RCC 7860 (cell line): ENCODE results near the gene TALDO1.

Experiments used
- DNase-seq: peaks from one replicate; pipeline ENCODE4 v3.0.0-alpha.2; 2015; ENCODE audit warnings: low spot score
- FAIRE-seq: peaks from 2 replicates; lab custom pipeline; 2012; peaks lifted over from hg19 to GRCh38; lab: Jason Lieb, UNC

Gene TALDO1

DNA sequence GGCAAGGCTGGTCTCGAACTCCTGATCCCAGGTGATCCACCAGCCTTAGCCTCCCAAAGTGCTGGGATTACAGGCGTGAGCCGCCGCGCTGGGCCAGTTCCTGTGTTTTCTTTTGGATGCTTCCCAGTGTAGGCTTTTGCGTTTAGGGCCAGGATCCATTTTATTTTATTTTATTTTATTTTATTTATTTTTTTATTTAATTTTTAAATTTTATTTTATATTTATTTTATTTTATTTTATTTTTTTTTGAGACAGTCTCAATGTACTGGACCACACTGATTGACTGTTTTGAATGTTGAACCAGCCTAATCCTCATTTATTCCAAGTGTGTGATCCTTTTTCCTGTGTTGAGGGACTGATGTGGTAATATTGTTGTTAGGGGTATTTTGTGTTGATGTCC is 32.8 kb upstream of the TALDO1 start:
- FAIRE-seq (no peak), DNase-seq (no peak)

DNA sequence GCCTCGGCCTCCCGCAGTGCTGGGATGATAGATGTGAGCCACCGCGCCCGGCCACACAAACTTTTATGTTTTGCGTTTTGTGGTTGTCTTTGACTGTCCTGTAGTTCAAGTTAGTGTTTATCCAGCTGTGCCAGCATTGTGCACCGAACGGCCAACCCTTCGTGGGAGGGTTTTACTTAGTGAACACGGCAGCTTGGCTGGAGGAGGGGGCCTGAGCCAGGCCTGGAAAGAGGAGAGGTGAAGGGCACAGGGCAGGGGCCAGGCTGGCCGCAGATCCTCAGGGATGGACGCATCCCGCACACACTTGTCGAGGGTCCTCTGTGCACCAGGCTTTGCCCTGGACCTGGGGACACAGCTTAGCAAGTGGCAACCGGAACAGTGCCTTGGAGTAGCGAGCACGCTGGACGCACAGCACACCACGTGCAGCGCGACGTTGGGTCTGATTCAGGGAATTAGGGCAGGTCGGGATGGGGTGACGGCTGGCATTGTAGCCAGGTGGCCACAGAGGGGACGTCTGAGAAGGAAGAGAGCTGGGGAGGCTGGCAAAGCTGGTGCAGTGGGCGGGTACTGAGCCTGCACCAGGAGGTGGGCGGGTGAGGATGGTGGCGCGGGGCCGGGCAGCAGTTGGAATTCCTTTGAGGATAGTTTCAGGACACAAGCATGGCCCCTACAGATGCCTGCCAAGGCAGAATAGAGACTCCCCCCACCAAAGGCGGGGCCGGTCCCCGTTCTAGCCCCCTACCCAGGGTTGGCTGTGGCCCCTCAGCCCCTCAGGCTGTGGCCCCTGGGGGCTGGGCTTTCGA is 27.8 kb upstream of the TALDO1 start:
- no peak for FAIRE-seq
- DNase-seq, result no peak

DNA sequence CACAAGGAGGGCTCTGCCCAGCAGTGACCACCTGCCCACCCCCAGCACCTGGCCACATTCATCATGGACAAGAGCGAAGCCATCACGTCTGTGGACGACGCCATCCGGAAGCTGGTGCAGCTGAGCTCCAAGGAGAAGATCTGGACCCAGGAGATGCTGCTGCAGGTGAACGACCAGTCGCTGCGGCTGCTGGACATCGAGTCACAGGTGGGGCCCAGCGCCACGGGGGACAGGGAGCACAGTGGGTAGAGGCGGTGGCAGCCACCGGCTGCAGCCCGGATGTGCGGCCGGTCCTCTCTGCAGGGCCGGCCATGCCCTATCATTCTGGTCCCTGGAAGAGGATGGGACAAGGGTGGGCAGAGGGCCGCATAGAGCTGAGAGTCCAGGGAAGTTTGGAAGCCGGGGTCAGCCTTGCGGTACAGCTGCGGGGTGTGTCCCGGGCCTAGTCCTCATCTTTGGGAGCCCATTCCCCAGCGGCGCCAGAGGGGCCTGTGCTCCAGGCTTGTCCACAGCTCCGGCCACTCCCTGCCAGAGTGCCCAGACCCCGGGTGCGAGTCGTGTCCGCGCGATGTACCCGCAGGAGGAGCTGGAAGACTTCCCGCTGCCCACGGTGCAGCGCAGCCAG is 27.1 kb upstream of the TALDO1 start:
- no peak for FAIRE-seq
- no peak for DNase-seq

DNA sequence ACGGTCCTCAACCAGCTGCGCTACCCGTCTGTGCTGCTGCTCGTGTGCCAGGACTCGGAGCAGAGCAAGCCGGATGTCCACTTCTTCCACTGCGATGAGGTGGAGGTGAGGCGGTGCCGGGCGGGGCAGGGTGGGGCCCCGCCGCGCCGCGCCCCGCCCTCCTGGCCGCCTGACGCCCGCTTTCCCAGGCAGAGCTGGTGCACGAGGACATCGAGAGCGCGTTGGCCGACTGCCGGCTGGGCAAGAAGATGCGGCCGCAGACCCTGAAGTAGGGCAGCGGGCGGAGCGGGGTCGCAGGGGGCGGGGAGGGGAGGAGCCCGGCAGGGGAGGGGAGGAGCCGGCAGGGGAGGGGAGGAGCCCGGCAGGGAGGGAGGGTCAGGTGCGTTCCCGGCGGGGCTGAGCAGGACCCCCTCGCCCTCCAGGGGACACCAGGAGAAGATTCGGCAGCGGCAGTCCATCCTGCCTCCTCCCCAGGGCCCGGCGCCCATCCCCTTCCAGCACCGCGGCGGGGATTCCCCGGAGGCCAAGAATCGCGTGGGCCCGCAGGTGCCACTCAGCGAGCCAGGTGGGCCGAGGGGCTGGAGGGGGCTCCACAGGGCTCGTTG is 26.5 kb upstream of the TALDO1 start:
- FAIRE-seq, result no peak

DNA sequence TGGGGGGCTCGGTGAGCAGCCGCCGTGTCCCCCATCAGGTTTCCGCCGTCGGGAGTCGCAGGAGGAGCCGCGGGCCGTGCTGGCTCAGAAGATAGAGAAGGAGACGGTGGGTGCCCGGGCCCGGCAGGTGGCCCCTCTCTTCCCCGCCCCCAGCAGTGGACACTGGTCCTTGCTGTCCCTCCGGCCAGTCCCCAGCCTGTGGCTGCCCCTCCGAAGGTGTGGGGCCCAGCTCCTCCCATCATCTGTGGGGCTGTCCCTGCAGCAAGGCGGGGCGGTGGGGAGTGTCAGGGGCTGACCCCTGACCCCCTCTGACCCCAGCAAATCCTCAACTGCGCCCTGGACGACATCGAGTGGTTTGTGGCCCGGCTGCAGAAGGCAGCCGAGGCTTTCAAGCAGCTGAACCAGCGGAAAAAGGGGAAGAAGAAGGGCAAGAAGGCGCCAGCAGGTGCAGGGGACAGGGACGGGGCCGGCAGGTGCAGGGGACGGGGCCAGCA is 26.0 kb upstream of the TALDO1 start:
- FAIRE-seq (no peak), DNase-seq (no peak)

More for the DNA sequence above, 26.5 kb upstream of the TALDO1 start:
- peak; percentile 42 for DNase-seq

DNA sequence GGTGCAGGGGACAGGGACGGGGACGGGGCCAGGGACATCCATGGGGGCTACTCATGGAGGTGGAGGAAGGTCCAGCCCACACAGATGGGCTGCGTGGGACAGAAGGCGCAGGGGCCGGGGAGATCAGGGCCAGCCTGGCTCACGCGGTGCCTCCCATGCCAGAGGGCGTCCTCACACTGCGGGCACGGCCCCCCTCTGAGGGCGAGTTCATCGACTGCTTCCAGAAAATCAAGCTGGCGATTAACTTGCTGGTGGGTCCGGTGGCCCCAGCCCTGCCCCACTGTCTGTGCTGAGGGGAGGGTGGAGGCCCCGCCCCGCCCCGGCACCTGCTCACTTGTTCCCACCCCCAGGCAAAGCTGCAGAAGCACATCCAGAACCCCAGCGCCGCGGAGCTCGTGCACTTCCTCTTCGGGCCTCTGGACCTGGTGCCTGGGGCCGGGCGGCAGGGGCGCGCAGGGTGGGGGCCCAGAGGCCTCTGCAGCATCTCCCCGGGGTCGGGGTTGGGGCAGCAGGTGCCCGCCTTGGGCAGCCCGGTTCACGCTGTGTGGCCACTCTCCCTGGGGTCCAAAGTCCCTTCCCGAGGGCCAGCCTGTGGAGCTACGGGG is 25.4 kb upstream of the TALDO1 start:
- DNase-seq (no peak), FAIRE-seq (no peak)

DNA sequence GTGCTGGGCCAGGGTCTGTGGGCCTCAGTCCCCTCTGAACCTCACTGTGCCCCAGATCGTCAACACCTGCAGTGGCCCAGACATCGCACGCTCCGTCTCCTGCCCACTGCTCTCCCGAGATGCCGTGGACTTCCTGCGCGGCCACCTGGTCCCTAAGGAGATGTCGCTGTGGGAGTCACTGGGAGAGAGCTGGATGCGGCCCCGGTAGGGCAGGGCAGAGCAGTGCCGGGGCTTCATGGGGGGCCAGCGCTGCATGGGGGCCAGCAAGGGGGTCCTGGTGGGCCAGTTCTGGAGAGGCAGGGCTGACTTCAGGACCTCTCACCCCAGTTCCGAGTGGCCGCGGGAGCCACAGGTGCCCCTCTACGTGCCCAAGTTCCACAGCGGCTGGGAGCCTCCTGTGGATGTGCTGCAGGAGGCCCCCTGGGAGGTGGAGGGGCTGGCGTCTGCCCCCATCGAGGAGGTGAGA is 24.9 kb upstream of the TALDO1 start:
- DNase-seq, result no peak
- FAIRE-seq, result no peak

DNA sequence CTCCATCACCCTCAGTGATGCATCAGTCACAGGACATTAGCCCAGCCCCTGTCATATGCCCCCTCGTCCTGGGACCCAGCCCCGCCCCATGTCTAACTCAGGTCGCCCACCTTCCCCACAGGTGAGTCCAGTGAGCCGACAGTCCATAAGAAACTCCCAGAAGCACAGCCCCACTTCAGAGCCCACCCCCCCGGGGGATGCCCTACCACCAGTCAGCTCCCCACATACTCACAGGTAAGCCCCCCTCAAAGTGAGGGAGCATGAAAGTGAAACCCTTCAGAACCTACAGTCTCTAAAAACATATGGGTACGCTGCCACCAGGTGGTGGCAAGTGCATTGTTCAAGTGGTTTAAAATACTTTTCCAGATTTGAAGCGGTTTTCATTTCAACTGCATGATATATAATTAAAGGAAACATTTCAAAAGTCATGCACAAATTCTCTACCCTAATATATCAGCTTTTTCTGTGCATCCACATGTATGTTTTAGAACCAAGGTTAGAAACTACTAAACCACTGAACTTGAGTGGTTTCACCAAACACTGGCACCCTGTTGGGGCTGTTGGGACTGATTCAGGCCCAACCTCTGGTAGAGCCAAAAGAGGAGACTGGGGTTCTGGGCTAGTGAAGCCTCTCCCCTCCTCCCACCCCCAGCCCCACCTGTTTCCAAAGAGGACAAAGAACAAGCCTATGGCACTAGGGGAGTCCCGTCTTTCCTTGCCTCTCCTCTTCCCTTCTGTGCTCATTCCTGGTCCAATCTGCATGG is 24.0 kb upstream of the TALDO1 start:
- DNase-seq, result peak; percentile 28
- FAIRE-seq, result no peak

DNA sequence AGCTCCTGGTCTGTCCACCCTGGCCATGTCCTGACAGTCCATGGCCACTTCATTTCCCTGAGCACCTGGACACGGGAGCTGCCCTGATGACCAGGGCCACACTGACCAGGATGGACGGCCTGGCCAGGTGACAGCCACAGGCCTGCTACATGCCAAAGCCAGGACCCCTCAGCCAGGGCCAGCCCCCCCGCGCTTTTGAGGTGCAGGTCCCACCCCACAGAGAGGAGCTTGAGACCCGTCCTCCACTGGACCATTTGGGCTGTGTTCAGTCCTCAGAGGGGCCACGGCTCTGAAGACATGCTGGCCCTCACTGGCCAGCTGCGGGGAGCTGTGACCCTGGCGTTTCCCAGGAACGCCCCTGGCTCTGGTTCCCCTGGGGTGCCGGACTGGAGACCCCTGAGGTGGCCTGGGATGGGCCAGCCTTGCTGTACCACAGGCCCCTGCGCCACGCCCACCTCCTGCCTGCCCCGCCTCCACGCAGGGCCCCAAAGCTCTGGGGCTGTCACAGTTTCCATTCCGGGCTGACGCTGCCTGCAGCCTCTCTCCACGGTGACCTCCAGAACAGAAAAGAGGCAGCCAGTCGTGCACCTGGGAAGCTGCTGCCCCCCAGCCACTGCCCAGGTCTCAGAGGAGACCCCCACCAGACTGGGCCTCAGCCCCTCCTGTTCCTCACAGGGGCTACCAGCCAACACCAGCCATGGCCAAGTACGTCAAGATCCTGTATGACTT is 23.1 kb upstream of the TALDO1 start:
- DNase-seq (no peak), FAIRE-seq (no peak)

DNA sequence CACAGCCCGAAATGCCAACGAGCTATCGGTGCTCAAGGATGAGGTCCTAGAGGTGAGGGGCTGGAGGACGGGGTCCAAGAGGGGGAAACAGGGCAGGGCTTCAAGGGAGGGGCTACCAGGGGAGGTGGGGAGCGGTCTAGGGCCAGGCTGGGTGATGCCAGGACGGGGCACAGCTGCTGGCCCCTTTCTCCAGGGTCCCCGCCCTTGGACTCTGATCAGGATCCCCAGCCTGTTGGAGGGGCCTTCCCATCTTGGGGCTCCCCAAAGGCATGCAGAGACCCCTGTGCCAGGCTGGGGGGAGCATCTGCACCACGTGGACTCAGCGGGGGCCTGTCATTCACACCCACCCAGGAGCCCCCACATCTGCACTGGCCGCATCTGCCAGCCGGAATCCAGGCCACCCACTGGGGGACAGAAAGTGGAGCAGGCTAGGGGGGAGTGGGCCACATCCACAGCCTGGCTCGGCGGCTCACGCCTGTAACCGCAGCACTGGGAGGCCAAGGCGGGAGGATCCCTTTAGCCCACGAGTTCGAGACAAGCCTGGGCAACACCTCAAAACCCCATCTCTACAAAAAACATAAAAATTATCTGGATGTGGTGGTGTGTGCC is 22.4 kb upstream of the TALDO1 start:
- DNase-seq (no peak), FAIRE-seq (no peak)

DNA sequence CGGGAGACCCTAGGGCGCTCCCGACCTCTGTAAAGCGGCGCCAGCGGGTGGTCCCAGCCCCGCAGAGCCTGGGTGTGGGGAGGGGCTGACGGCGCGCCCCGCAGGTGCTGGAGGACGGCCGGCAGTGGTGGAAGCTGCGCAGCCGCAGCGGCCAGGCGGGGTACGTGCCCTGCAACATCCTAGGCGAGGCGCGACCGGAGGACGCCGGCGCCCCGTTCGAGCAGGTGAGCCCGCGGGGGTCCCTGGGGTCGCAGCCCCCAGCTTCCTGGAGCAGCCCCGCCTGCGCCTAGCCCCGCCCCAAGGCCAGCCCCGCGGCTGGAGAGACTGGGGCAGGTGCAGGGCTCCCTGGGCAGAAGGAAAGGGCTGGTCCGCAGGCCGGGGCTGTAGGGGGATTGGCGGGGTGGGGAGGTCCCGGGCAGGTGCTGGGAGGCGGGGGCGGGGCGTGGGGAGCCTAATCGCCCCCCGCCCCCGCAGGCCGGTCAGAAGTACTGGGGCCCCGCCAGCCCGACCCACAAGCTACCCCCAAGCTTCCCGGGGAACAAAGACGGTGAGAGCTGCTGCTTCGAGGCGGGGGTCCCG is 21.6 kb upstream of the TALDO1 start:
- DNase-seq (no peak), FAIRE-seq (no peak)

DNA sequence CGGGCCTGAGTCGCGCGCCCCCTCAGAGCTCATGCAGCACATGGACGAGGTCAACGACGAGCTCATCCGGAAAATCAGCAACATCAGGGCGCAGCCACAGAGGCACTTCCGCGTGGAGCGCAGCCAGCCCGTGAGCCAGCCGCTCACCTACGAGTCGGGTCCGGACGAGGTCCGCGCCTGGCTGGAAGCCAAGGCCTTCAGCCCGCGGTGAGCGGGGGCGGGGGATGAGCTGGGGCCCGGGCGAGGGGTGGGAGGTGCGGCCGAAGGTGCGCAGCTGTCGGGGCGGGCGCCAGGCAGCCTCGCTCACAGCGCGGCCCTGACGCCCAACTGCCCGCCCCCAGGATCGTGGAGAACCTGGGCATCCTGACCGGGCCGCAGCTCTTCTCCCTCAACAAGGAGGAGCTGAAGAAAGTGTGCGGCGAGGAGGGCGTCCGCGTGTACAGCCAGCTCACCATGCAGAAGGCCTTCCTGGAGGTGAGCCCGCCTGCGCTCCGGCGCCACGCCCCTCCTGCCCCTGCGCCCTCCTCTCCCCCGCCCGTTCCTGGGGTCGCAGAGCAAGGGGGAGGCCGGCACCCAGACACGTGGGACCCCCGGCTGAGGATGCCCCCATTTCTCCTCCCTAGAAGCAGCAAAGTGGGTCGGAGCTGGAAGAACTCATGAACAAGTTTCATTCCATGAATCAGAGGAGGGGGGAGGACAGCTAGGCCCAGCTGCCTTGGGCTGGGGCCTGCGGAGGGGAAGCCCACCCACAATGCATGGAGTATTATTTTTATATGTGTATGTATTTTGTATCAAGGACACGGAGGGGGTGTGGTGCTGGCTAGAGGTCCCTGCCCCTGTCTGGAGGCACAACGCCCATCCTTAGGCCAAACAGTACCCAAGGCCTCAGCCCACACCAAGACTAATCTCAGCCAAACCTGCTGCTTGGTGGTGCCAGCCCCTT is 20.7 kb upstream of the TALDO1 start:
- DNase-seq (no peak), FAIRE-seq (no peak)

DNA sequence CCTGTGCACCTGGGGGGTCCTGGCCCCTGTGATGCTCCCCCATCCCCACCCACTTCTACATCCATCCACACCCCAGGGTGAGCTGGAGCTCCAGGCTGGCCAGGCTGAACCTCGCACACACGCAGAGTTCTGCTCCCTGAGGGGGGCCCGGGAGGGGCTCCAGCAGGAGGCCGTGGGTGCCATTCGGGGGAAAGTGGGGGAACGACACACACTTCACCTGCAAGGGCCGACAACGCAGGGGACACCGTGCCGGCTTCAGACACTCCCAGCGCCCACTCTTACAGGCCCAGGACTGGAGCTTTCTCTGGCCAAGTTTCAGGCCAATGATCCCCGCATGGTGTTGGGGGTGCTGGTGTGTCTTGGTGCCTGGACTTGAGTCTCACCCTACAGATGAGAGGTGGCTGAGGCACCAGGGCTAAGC is 20.0 kb upstream of the TALDO1 start:
- DNase-seq, result no peak
- FAIRE-seq, result no peak

DNA sequence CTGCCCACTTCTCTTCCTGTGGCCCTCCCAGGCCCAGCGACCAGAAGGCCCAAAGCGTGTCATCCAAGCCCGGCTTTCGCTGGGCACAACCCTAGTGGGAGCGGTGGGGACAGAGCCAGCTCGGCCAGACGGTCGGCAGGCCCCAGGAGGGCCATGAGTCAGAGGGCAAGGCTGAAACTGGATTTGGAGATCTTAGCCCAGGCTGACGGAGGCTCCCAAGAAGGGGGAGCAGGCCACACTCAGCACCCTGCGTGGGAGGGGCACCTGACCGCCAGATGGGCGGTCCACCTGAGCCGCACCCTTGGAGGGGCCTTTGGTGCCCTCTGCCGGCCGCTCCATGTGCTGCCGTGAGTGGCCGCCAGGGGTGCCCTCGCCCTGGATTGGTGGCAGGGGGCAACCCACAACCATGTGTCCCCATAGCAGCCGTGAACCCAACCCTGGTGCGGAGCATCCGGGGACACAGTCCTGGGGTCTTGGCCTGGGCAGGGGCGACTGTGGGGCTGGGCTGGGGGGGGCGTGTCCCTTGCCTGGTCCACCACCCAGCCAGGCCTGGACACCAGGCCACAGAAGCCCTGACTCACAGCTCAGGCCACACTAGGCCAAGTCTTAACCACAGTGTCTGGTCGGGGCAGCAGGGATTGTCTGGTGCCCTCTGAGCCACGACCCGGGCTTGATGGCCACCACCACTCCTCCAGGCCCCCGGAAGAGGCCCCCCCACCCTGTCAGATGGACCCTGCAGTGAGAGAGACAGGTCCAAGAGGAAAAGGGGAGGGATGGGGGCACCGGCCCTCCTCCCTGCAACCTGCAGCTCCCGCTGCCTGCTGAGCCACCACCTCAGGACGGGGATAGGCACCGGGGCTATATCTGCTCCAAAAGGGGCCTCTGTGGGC is 19.2 kb upstream of the TALDO1 start:
- DNase-seq, result peak; percentile 97
- FAIRE-seq, result peak; percentile 93

DNA sequence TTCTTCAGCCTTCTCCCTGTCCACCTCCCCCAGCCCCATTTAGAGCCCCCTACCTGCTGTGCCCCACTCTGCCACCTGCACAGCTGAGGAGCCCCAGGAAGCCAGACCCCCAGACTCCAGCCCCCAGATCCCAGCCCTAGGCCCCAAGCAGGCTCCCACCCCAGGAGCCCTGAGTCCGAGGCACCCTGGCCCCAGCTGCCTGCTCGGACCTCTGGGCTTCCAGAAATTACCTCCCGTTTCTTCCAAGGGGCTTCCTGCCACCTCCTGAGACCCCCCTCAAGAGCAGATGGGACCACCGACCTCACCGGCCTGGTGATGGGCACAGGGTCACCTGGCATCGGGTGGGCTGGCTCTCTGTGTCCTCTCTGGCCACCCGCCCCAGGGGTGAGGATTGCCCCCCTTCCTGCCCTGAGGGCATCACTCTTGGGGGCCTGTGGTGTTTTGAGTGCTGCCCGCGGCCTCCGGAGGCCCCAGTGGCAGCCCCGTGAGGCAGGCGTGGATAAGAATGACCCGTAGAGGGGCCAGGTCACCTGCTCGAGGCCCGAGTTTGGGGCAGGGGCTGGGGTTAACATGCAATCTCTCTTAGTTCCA is 18.3 kb upstream of the TALDO1 start:
- DNase-seq (no peak), FAIRE-seq (no peak)

DNA sequence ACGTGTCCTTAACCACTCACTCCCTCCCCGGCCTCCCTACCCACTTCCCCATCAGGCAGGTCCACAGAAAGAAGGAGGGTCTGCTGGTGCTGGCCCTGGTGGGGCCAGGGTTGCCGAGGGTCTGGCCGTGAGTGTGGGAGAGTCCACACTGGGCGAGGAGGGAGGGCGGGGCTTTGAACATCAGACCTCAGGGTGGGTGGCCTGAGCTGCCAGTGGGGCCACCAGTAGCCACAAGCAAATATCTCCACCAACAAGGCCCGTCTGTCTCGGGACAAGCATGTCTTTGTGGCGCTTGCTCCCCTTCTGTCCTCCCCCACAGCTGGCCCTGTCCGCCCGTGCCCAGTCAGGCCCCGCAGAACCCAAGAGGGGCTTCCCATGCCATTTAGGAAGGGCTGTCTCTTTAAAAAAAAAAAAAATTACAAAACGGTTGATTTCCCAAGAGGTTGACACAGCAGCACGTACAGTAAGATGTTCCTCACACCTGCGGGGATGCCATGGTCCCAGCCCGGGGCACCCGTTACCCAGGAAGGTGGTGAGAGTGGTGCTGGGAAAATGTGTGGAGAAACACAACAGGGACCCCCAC is 17.7 kb upstream of the TALDO1 start:
- DNase-seq (no peak), FAIRE-seq (no peak)
